GM13977 (cell line): ENCODE results near the gene SNUPN.

Experiments used
- DNase-seq: peaks from one replicate; pipeline ENCODE4 v3.0.0; 2012; ENCODE audit warnings: low spot score
- CTCF ChIP-seq: IDR thresholded peaks from 2 replicates; pipeline ENCODE4 v1.5.1; 2012; ENCODE audit warnings: mild to moderate bottlenecking, control low read depth; ENCODE audit not compliant: insufficient read depth; ENCODE audit errors: extremely low read depth, missing control alignments
- in situ Hi-C: fragments of 300-500 bp; cut with MboI; formaldehyde crosslinking; loops from one replicate; pipeline ENCODE4 v1.12.0; 2022; ENCODE audit warnings: low sequenced_read_pairs, low pct_unique_long_range_greater_than_20kb, mixed read lengths, inconsistent platforms; ENCODE audit not compliant: unreplicated experiment

SNUPN gene

GRCh38 chr15:75641603-75642002 is 16.1 kb upstream of the SNUPN start:
- DNase-seq: no peak
- in situ Hi-C loops: loop anchor here (25.0 kb wide), 1 partner anchor 279 kb away; the partner anchor contains the start of gene MAN2C1
- no peak for TF ChIP-seq CTCF

GRCh38 chr15:75641179-75641503 is 15.6 kb upstream of the SNUPN start:
- TF ChIP-seq CTCF: no peak
- in situ Hi-C loops: loop anchor here (25.0 kb wide), 1 partner anchor 279 kb away; the partner anchor contains the start of gene MAN2C1
- DNase-seq: no peak

GRCh38 chr15:75640483-75641178 is 15.1 kb upstream of the SNUPN start:
- in situ Hi-C loops: loop anchor here (25.0 kb wide), 1 partner anchor 278 kb away; the partner anchor contains the start of gene MAN2C1
- peak; percentile 48 for TF ChIP-seq CTCF
- peak; percentile 73 for DNase-seq

- peak; percentile 98 for DNase-seq
- in situ Hi-C loops: loop anchor here (25.0 kb wide), 1 partner anchor 278 kb away; the partner anchor contains the start of gene MAN2C1
- no peak for TF ChIP-seq CTCF
Measured at GRCh38 chr15:75639709-75640482, 14.4 kb upstream of the SNUPN start, which contains the start of gene IMP3. Gene IMP3, minus strand, starts transcription at chr15:75640224. Its CDS starts 56 bp downstream, at chr15:75640168.

- no peak for TF ChIP-seq CTCF
Measured at GRCh38 chr15:75639191-75639708, 13.7 kb upstream of the SNUPN start.

GRCh38 chr15:75637245-75638009 is 11.9 kb upstream of the SNUPN start:
- no peak for DNase-seq
- TF ChIP-seq CTCF: no peak
- in situ Hi-C loops: loop anchor here (25.0 kb wide), 1 partner anchor 275 kb away; the partner anchor contains the start of gene MAN2C1

More at GRCh38 chr15:75639191-75639708, 13.7 kb upstream of the SNUPN start:
- in situ Hi-C loops: loop anchor here (25.0 kb wide), 1 partner anchor 277 kb away; the partner anchor contains the start of gene MAN2C1
- no peak for DNase-seq
